Mammary epithelial cell (primary cell): ENCODE results near the gene MYO1D.

Experiments
- EZH2 ChIP-seq: IDR thresholded peaks from 2 replicates; pipeline ENCODE4 v1.6.1; 2012; ENCODE audit warnings: low read length, inconsistent platforms, borderline replicate concordance
- TF ChIP-seq, protein P1 (sequence below), 2 donors: IDR thresholded peaks in 1 of 2; conservative IDR thresholded peaks in 1 of 2; 2 replicates each; pipeline ENCODE4 v1.5.1; 2011 to 2012; ENCODE audit warnings: inconsistent platforms in 2 of 2, low read length in 2 of 2, mild to moderate bottlenecking in 2 of 2, control low read depth in 1 of 2, low read depth in 1 of 2; ENCODE audit not compliant: insufficient read depth in 1 of 2; ENCODE audit errors: extremely low read depth in 1 of 2

DNA sequence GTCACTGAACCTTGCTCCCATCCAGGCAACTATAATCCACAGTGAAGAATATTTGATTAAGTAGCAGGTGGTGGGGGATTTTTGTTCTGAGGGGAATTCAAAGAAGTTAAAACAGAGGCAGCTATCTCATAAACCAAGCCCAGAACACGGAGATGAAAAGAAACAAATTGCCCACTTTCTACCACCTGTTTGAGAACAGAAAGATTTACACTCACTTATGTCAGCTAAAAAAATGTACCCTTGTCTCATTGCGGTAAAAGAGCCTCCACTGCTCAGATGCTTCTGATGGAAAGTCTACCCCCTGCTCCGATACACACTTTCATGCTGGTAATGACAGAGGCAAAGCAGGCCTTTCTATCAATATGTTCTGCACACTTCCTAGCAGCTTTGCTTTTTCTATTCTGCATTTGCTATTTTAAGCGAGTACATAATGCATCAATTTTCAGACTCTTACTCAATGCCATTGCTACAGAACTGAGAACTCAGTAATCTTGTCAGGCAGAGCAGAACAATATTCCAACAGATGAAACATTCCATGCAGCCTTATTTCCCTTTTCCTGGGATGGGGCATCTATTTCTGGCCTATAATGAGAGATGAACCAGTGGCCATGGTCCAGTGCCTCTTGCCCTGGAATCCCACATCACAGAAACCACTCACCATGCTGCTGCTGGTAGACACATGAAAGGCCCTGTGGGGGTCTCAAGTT, 361.1 kb downstream of the MYO1D start:
- TF ChIP-seq, protein P1, sequence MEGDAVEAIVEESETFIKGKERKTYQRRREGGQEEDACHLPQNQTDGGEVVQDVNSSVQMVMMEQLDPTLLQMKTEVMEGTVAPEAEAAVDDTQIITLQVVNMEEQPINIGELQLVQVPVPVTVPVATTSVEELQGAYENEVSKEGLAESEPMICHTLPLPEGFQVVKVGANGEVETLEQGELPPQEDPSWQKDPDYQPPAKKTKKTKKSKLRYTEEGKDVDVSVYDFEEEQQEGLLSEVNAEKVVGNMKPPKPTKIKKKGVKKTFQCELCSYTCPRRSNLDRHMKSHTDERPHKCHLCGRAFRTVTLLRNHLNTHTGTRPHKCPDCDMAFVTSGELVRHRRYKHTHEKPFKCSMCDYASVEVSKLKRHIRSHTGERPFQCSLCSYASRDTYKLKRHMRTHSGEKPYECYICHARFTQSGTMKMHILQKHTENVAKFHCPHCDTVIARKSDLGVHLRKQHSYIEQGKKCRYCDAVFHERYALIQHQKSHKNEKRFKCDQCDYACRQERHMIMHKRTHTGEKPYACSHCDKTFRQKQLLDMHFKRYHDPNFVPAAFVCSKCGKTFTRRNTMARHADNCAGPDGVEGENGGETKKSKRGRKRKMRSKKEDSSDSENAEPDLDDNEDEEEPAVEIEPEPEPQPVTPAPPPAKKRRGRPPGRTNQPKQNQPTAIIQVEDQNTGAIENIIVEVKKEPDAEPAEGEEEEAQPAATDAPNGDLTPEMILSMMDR (conservative IDR thresholded peaks at IDR 0.05 in 1 of 2, IDR thresholded peaks at IDR 0.05 in 1 of 2; ENCODE audit: extremely low read depth in 1 of 2, insufficient read depth in 1 of 2, low read depth in 1 of 2, low read length in 2 of 2): no peak
- no peak for TF ChIP-seq EZH2
